Astrocyte (in vitro differentiated cells and primary cell): ENCODE results near the gene ACTN2.

Experiments
- EZH2 ChIP-seq: IDR thresholded peaks from 2 replicates; pipeline ENCODE4 v1.6.1; 2012; ENCODE audit warnings: mild to moderate bottlenecking, low read length, inconsistent platforms; ENCODE audit not compliant: insufficient read depth
- TF ChIP-seq, protein P1 (sequence below): IDR thresholded peaks from 2 replicates; pipeline ENCODE4 v1.5.1; 2011; ENCODE audit warnings: low read depth, mild to moderate bottlenecking, inconsistent platforms, low read length, moderate library complexity; ENCODE audit not compliant: insufficient read depth

DNA sequence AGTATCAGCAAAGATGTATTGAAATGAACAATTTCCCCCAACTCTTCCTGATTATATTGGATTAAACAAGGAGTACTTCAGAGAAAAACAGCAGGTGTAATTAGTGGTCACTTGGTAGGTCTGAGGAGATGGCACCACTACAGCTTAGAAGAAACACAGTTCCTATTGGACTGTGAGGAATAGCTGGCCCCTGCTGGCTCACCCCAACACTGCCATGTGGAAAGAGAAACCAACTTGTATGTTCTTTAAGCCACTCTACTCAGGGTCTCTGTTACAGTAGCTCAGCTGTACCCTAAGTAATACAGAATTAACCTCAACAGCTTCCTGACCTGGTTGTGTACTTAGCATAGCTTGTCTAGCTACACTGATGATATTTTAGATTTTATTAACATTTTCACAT lies 82.3 kb downstream of the ACTN2 start:
- TF ChIP-seq, protein P1, sequence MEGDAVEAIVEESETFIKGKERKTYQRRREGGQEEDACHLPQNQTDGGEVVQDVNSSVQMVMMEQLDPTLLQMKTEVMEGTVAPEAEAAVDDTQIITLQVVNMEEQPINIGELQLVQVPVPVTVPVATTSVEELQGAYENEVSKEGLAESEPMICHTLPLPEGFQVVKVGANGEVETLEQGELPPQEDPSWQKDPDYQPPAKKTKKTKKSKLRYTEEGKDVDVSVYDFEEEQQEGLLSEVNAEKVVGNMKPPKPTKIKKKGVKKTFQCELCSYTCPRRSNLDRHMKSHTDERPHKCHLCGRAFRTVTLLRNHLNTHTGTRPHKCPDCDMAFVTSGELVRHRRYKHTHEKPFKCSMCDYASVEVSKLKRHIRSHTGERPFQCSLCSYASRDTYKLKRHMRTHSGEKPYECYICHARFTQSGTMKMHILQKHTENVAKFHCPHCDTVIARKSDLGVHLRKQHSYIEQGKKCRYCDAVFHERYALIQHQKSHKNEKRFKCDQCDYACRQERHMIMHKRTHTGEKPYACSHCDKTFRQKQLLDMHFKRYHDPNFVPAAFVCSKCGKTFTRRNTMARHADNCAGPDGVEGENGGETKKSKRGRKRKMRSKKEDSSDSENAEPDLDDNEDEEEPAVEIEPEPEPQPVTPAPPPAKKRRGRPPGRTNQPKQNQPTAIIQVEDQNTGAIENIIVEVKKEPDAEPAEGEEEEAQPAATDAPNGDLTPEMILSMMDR: no peak
- no peak for TF ChIP-seq EZH2
